Activated CD4-positive, alpha-beta T cell treated with anti-CD3 and anti-CD28 coated beads, Interleukin-2, Interleukin-4, amounts not matched to agents 100 ng/mL and 50 ng/mL, durations not matched to agents 16 hours and 8 hours (primary cell): Measurements from ENCODE around the gene PRKG2.
"Not testable (repeated sequence)": the region's sequence is repeated elsewhere in the genome, so short reads cannot be mapped to it uniquely, and the experiment has no call there.

ENCODE experiments used
- DNase-seq: peaks from one replicate; pipeline ENCODE4 v3.0.0-alpha.2; 2020; ENCODE audit warnings: low spot score

Gene PRKG2

DNA sequence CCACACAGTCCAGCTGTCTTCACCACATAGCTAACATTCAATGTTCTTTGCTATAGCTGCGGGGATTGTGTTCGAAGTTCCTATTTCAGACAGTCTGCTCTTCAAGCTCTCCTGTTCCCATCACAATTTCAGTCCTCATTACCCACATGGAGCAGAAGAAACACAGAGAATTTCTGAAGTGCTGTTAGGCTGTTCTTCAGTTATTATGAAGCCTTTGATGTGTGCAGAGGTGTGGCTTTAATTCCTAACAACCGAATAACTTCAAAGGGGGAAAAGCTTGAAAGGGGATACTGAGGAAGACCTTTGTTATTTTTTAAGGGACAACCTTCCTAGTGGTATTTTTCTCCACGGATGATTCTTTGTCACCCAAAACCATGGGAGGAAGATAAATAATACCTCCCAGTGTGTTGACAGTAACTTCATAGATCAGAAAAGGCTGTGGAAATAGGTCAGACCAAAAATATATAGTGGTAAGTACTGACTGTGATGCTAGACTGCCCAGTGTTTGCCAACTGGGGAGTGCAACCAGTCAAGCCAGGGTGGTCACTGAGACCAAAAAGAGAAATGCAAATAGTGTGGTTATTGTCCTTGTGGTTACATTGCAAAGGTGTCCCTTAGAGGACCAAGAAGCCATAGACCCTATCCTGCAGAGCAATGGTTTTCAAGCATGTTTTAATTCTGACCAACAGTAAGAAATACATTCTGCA lies 52.1 kb downstream of the PRKG2 start:
- DNase-seq: no peak

DNA sequence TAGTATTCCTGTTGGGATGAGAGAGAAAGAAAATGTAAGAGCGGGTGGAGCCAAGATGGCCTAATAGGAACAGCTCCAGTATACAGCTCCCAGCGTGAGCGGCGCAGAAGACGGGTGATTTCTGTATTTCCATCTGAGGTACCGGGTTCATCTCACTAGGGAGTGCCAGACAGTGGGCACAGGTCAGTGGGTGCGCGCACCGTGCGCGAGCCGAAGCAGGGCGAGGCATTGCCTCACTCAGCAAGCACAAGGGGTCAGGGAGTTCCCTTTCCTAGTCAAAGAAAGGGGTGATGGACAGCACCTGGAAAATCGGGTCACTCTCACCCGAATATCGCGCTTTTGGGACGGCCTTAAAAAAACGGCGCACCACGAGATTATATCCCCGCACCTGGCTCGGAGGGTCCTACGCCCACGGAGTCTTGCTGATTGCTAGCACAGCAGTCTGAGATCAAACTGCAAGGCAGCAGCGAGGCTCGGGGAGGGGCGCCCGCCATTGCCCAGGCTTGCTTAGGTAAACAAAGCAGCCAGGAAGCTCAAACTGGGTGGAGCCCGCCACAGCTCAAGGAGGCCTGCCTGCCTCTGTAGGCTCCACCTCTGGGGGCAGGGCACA lies 61.2 kb downstream of the PRKG2 start:
- DNase-seq: not testable (repeated sequence)

DNA sequence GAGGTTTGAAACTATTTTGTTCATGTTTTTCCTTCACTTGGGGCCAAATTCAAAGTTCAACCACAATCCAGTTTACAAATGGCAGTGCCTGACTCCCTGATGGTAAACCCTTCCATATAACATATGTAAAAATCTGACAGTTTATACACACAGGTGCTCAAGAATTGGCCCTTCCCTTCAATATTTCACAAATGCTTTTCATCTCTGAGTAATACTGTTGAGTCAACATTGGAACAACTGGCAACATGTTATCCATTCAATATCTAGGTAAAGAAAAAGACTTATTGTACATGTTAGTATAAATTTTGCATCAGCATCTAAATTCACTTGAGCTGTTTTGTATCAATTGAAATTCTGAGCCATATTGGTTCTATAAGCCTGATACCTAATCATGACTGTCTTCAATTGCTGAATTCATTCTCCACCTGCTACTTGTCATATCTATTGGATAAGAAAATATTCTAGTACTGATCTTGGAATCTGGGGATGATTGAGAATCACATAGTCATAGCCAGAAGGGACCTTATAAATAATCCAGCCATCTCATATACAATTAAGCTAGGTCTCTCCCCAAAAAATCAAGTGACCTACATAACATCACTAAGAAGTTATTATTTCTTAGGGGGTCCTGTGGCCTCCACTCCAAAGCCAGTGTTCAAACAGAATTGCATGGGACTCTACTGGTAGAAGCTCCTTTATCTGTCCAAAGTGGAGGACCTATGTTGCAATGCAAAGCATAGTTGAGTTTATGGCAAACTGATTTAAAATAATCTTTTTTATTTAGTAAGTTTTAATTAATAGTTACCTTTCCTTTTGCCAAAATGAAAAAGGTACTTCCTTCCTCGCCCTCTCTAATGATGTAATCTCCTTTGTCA lies 61.9 kb downstream of the PRKG2 start:
- DNase-seq: no peak

DNA sequence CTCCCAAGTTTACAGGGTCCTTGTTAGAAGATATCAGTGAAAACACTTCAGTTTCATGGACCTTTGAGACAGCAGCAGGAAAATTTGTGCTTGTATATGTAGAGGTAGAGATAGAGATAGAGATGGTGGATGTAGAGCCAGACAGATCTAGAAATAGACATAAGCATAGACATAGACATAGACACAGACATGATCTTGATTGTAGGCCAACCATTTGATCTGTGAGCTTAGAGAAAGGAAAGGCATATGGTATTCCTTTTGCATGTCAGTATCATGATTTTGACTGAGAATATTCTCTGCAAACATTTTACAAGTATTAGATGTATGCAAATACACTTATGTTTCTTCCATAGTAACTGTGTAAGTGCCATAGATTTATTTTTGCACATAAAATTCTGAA lies 65.0 kb downstream of the PRKG2 start:
- no peak for DNase-seq

DNA sequence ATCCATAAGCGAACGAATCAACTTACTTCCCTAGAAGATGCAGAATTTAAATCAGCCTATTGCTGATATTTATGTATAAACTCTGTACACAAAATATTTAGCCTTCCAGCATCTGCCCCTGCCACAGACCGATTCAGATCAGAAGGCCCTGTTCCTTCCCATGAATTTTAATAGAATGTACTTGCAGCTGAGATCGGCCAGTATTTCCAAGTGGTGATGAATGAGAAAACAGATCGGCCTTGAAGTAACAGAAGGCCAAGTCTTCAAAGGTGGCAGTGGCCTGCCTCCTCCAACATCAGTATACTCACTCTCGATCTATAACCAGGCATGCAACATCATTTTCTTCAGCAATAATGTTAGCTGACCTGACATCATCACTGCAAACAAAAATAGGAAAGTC lies 66.4 kb downstream of the PRKG2 start:
- no peak for DNase-seq

DNA sequence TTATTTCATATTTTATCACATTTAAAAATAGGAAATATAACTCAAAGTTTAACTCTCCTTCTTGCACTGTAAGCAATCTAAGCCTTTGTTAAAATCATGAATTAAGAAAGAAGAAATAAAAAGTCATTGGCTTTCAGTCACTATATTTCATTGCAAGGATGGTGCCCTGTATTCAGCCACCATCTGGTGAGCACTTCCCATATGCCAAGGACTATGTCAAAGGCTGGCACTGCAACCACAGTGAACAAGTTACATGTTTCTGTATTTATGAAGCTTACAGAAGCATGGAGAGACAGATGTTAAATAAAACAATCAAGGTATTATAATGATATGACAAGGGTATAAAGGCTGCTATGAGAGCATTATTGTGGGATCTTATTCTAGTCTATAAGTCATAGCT lies 68.6 kb downstream of the PRKG2 start:
- DNase-seq: no peak

DNA sequence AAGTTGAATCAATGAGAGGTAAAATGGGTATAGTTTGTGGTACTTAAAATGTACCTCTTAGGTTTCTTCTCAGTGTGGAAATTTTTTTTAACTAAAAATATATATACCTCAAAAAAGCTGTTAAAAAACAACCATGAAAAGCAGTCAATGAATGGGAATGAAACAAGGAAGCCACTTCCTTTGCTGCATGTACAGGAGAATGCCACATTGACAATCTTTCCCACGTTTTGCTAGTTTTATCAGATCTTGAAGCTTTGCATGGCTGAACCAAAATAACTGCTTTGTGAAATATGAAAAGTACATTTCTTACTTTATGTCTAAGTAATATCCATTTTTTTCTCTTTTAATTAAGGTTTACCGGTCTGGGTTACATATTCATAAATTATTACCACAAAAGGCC lies 71.8 kb downstream of the PRKG2 start:
- DNase-seq: no peak

DNA sequence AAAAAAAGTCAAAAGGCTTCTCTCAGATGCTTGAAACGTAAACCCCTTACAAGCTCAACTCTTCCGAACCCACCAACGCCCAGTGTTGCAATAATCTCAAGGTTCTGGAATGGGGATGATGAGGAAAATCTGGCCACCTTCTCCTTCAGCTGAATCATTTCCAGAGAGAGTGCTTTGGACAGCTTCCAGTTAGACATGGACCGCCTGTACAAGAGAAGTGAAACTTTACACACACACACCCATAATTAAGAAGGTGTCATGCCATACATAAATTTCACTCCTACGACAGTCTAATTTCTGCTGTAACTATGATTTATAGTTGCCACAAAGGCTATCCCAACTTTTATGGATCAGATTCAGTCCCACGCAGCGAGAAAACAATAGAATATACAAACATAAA lies 72.3 kb downstream of the PRKG2 start:
- no peak for DNase-seq

DNA sequence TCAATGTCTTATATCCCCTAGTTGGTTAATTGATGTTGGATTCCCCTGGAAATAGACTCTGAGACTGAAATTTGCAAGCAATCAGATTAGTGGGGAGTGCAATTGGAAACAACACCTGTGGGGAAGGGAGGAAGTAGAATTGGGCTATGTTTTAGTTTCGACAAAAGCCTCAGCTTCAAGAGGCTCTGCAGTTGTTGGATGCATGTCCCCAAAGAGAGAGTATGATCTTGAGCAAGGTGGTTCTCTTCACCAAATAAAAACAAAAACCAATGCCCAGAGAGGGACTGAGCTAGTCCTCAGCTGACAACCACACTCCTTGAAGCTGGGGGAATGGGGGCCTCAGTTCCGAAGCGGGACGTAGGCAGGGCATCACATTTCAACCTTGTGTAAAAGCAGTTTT lies 77.1 kb downstream of the PRKG2 start:
- DNase-seq: no peak

DNA sequence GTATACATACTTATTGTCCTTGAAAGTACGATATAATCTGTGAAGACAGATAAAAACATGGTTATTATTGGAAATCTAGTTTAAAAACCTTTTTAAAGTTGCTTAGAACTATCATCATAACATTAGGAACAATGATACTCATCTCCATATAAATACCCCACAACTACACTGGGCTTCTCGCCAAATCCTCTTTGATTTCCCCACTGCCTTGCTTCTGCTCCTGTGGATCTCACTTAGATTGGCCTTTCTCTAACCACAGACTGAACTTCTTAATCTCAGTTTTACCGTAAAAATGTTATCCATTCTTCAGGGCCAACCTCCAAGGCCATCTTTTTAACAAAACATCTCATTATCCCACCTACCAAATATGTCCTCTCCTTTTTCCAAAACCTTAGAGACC lies 77.6 kb downstream of the PRKG2 start:
- no peak for DNase-seq

DNA sequence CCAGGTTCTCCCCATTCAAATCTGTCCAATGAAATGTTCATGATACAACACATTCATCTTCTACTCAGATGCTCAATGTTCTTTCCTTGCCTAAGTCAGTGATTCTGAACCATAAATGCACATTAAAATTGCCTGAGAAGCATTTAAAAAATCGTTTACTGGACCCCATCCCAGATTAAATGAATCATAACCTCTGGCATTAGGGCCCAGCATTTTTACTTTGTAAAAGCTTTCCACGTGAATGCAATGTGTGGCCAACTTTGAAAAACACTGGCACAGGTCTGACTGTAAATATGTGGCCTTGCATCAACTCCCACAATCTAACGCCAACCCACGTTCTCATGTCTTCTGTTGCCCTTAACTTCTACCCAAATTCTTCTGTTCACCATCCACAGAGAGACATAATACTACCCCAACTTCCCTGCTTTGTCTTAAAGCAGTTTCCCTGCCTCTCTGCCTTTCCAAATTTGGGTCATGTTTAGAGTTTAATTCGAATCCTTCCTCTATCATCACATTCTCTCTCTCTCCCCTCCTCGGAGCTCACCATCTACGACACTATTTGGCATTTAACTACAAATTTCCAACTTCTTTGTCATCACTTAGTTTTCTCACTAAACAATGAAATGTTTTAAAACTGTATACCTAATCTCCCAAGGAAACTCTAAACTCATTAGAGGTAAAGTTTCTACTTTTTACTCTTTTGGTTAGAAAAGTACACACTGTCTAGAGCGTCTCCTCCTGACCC lies 78.7 kb downstream of the PRKG2 start:
- no peak for DNase-seq

DNA sequence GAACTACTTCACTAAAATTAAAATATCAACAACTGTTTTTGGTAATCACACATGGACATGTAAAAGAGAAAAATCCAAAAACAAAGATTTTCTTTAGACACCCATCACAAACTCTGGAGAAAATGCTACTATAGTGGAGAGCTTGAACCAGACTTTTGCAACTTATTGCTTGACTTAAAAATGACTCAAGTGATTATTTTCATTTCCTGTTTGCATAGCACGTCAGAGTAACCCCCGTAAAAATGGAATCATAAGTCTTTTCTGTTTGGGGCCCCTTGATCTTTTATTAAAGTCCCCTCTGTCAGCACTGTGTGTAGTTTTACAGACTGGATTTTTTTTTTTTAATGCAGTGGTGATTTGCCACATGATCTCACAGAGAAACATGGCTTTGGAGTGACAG lies 79.5 kb downstream of the PRKG2 start:
- no peak for DNase-seq

DNA sequence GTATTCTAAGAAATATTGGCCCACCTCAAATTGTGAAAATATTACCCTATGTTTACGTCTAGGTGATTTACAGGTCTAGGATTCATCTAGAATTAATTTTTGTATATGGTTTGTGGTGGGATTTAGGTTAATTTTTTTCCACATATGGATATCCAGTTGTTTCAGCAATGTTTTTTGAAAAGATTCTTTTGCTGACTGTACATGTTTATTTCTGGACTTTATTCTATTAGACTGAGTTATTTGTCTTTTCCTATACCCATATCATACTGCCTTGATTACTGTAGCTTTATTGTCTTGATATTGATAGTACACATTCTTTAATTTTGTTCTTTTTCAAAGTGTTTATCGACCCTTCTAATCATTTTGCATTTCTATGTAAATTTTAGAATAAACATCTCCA lies 83.5 kb downstream of the PRKG2 start:
- DNase-seq: no peak

DNA sequence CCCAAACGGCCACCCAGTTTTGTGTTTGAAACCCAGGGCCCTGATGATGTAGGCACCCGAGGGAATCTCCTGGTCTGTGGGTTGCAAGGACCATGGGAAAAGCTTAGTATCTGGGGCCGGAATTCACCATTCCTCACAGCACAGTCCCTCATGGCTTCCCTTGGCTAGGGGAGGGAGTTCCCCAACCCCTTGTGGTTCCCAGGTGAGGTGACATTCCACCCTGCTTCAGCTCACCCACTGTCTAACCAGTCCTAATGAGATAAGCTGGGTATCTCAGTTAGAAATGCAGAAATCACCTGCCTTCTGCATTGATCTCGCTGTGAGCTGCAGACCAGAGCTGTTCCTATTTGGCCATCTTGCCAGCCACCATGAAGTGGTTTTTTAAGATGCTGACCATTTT lies 84.0 kb downstream of the PRKG2 start:
- no peak for DNase-seq

DNA sequence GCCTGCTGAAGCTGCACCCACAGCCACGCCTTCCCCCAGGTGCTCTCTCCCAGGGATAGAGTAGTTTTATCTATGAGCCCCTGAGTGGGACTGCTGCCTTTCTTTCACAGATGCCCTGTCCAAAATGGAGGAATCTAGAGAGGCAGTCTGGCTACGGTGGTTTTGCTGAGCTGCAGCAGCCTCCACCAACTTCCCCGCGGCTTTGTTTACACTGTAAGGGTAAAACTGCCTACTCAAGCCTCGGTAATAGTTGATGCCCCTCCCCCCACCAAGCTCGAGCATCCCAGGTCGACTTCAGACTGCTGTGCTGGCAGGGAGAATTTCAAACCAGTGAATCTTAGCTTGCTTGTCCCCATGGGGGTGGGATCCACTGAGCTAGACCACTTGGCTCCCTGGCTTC lies 84.5 kb downstream of the PRKG2 start:
- DNase-seq: no peak

DNA sequence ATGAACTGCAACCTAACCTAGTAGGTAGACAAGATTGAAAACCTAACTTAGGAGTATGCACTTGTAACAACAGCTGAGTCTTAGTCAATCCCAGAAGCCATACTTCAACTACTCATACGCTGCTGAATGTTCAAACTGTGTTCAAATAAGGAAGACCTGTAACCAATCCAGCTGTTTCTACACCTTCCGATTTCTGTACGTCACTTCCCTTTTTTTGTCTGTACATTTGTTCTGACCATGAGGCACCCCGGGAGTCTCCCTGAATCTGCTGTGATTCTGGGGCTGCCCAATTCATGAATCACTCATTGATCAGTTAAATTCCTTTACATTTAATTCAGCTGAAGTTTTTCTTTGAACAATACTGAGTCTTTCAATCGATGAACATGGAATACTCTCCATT lies 95.0 kb downstream of the PRKG2 start:
- DNase-seq: no peak

DNA sequence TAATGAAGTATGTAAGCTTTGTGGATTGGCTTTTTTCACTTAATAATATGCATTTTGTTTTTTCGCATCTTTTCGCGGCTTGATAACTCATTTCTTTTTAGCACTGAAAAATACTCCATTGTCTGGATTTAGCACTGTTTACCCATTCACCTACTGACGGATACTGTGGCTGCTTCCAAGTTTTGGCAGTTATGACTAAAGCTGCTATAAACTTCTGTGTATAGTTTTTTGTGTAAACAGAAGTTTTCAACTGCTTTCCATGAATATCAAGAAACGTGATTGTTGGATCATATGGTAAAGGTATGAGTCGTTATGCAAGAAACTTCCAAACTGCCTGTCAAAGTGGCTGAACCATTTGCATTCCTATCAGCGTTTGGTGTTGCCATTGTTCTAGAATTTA lies 96.9 kb downstream of the PRKG2 start:
- no peak for DNase-seq

DNA sequence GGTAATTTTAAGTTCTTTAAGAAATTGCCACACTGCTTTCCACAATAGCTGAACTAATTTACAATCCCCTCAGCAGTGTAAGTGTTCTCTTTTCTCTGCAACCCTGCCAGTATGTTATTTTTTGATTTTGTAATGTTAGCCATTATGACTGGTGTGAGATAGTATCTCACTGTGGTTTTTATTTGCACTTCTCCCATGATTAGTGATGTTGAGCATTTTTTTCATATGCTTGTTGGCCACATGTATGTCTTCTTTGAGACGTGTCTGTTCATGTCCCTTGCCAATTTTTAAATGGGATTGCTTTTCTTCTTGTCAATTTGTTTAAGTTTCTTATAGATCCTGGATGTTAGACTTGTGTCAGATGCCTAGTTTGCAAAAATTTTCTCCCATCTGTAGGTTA lies 98.5 kb downstream of the PRKG2 start:
- DNase-seq: no peak

DNA sequence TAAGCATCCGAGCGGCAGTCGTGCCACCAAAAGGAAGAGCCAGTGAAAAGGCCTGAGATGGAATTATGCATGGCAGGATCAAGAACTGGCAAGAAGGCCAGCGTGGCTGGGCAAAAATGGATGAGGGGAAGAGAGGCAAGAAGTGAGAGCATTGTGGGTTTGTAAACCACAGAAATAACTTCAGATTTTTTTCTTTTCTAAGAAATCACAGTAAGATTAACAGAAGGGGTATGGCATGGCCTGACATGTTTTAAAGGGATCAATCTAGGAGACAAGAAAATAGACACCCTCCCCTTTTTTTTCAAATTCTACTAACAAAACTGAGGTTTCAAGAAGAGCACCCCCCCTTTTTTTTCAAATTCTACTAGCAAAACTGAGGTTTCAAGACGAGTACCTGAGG lies 102.0 kb downstream of the PRKG2 start:
- no peak for DNase-seq

DNA sequence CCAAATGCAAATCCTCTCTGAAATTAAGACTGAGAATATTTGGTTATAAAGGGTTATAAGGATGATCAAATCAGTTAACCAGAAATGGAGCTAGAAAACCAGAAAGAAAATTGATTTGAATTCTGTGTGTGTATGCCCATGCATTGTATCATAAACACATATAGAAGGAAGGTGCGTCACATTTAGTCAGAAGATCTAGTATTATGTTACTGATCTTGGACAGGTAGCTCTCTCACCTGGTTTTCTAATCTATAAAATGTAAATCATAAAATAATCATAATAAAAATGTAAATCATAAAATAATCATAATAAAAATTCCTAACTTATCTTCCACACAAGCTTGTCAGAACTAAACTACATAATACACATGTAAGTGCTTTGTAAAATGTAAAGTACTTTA lies 105.7 kb downstream of the PRKG2 start:
- DNase-seq: no peak

DNA sequence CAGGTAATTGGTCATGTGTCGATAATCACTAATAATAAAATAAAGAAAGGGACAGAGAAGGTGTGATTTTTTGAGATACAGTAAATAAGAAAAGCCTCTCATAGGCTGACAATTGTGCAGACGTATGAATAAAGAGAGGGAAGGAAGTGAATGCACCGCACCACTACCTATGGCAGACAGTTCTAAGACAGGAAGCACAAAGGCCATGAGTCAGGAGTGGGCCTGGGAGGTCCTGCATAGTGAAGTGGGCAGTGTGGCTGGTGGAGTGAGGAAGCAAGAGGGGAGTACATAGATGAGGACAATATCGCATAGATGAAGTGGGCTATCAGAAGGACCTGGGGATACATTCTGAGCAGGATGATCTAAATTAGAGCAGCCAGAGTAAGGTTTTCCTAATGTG lies 108.9 kb downstream of the PRKG2 start:
- no peak for DNase-seq

DNA sequence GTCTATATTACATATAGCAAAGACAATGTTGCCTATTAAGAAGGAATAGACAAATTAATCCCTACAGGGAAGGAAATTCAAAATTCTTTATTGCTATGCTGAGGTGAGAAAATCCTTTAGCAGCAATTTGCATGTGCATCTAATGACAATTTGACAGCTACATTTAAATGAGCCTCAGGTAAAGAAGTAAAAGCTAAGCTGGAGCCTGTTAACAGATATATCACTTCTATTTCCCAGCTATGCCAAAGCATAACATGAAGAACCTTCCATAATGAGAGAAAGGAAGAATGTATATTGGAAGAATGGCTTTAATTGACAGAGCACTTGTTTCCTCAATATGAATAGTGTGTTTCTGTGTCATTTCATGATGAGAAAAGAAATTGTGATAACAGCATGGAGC lies 112.9 kb downstream of the PRKG2 start:
- no peak for DNase-seq

DNA sequence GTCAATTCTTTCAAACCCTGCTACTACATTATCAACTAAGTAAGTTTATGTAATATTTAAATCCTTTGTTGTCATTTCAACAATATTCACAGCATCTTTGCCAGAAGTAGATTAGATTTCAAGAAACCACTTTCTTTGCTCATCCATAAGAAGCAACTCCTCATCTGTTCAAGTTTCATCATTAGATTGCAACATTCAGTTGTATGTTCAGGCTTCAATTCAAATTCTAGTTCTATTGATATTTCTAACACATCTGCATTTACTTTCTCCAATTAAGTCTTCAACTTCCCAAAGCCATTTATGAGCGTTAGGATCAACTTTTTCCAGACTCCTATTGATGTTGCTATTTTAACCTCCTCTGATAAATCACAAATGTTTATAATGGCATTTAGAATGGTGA lies 118.5 kb downstream of the PRKG2 start:
- DNase-seq: no peak
